ENCODE results near the gene TCIRG1.

Gene TCIRG1

GRCh38 chr11:68047437-68048290, 8.8 kb downstream of the TCIRG1 start:
- no peaks in the 10 kb centered on the region for H3K9me2 ChIP-seq (replicated peaks; ENCODE audit: insufficient read depth, low read length)
- no peaks in the 10 kb centered on the region for H3K36me3 ChIP-seq (ENCODE audit: low read length)
- no peak overlapping the region for H2AFZ ChIP-seq (ENCODE audit: low read depth, low read length, severe bottlenecking)
- H3K27ac ChIP-seq (ENCODE audit: low read depth, low read length), result no peak overlapping the region
- H4K20me1 ChIP-seq (ENCODE audit: low read depth, low read length), result no peaks in the 10 kb centered on the region
- H3K9me3 ChIP-seq (ENCODE audit: insufficient read depth, low read length), result no peaks in the 10 kb centered on the region
- TF ChIP-seq EZH2phosphoT487 (conservative IDR thresholded peaks at IDR 0.05; ENCODE audit: low read length), result no peak
- TF ChIP-seq, protein P1, sequence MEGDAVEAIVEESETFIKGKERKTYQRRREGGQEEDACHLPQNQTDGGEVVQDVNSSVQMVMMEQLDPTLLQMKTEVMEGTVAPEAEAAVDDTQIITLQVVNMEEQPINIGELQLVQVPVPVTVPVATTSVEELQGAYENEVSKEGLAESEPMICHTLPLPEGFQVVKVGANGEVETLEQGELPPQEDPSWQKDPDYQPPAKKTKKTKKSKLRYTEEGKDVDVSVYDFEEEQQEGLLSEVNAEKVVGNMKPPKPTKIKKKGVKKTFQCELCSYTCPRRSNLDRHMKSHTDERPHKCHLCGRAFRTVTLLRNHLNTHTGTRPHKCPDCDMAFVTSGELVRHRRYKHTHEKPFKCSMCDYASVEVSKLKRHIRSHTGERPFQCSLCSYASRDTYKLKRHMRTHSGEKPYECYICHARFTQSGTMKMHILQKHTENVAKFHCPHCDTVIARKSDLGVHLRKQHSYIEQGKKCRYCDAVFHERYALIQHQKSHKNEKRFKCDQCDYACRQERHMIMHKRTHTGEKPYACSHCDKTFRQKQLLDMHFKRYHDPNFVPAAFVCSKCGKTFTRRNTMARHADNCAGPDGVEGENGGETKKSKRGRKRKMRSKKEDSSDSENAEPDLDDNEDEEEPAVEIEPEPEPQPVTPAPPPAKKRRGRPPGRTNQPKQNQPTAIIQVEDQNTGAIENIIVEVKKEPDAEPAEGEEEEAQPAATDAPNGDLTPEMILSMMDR (IDR thresholded peaks at IDR 0.05; ENCODE audit: insufficient read depth, low read length, poor library complexity, severe bottlenecking), result no peak
- no peak overlapping the region for H3K9ac ChIP-seq (ENCODE audit: low read length)
- no peak overlapping the region for H3K4me2 ChIP-seq (ENCODE audit: low read depth, low read length, poor library complexity, severe bottlenecking)
- H3F3A ChIP-seq (ENCODE audit: insufficient read depth), result no peaks in the 10 kb centered on the region
- H3K27me3 ChIP-seq (ENCODE audit: low read length), result no peaks in the 10 kb centered on the region
- H3K4me3 ChIP-seq (ENCODE audit: insufficient read depth, low read length, poor library complexity, severe bottlenecking), result no peak overlapping the region
- no peaks in the 10 kb centered on the region for H3K79me2 ChIP-seq (ENCODE audit: insufficient read depth, low read length)

DNA sequence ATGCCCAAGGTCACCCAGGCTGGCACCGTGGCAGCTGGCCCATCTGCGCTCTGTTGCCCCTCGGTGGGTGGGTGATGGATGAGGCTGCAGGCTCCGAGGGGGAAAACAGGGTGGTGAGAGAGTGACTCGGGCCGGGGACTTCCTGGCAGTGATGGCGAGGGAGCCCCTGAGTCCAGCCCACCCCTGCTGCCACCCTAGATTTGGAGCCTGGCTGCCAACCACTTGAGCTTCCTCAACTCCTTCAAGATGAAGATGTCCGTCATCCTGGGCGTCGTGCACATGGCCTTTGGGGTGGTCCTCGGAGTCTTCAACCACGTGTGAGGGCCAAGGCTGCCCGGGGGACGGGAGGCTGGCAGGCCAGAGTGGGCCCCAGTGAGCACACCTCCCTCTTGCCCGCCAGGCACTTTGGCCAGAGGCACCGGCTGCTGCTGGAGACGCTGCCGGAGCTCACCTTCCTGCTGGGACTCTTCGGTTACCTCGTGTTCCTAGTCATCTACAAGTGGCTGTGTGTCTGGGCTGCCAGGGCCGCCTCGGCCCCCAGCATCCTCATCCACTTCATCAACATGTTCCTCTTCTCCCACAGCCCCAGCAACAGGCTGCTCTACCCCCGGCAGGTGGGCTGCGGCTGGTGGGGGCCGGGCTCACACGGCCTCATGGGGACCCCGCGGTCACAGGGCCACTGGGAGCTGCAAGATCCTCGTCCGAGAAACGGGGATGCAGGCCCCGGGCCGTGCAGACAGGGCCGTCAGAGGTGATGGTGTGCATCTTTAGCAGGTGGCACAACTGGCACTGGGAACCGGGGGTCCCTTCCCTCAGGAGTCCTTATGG, 10.1 kb downstream of the TCIRG1 start:
- H3K36me3 ChIP-seq (ENCODE audit: low read length), result no peaks in the 10 kb centered on the region
- no peak overlapping the region for H3K4me2 ChIP-seq (ENCODE audit: low read depth, low read length, poor library complexity, severe bottlenecking)
- H3K79me2 ChIP-seq (ENCODE audit: insufficient read depth, low read length), result no peaks in the 10 kb centered on the region
- H3F3A ChIP-seq (ENCODE audit: insufficient read depth), result no peaks in the 10 kb centered on the region
- TF ChIP-seq EZH2phosphoT487 (conservative IDR thresholded peaks at IDR 0.05; ENCODE audit: low read length), result no peak
- TF ChIP-seq, protein P1 (IDR thresholded peaks at IDR 0.05; ENCODE audit: insufficient read depth, low read length, poor library complexity, severe bottlenecking), result no peak
- H3K9ac ChIP-seq (ENCODE audit: low read length), result no peak overlapping the region
- no peaks in the 10 kb centered on the region for H3K9me2 ChIP-seq (replicated peaks; ENCODE audit: insufficient read depth, low read length)
- H3K4me3 ChIP-seq (ENCODE audit: insufficient read depth, low read length, poor library complexity, severe bottlenecking), result no peak overlapping the region
- H3K27ac ChIP-seq (ENCODE audit: low read depth, low read length), result no peak overlapping the region
- H4K20me1 ChIP-seq (ENCODE audit: low read depth, low read length), result no peaks in the 10 kb centered on the region
- no peaks in the 10 kb centered on the region for H3K27me3 ChIP-seq (ENCODE audit: low read length)
- no peak overlapping the region for H2AFZ ChIP-seq (ENCODE audit: low read depth, low read length, severe bottlenecking)
- H3K9me3 ChIP-seq (ENCODE audit: insufficient read depth, low read length), result no peaks in the 10 kb centered on the region

GRCh38 chr11:68049509-68050370, 10.9 kb downstream of the TCIRG1 start:
- no peak overlapping the region for H3K4me2 ChIP-seq (ENCODE audit: low read depth, low read length, poor library complexity, severe bottlenecking)
- H4K20me1 ChIP-seq (ENCODE audit: low read depth, low read length), result no peaks in the 10 kb centered on the region
- no peaks in the 10 kb centered on the region for H3K36me3 ChIP-seq (ENCODE audit: low read length)

More at GRCh38 chr11:68049509-68050370, 10.9 kb downstream of the TCIRG1 start:
- H3K9me3 ChIP-seq (ENCODE audit: insufficient read depth, low read length), result no peaks in the 10 kb centered on the region
- no peak overlapping the region for H2AFZ ChIP-seq (ENCODE audit: low read depth, low read length, severe bottlenecking)
- no peak overlapping the region for H3K9ac ChIP-seq (ENCODE audit: low read length)
- TF ChIP-seq, protein P1 (IDR thresholded peaks at IDR 0.05; ENCODE audit: insufficient read depth, low read length, poor library complexity, severe bottlenecking), result no peak
- TF ChIP-seq EZH2phosphoT487 (conservative IDR thresholded peaks at IDR 0.05; ENCODE audit: low read length), result no peak
- no peaks in the 10 kb centered on the region for H3K9me2 ChIP-seq (replicated peaks; ENCODE audit: insufficient read depth, low read length)
- no peaks in the 10 kb centered on the region for H3K27me3 ChIP-seq (ENCODE audit: low read length)
- H3K27ac ChIP-seq (ENCODE audit: low read depth, low read length), result no peak overlapping the region
- no peaks in the 10 kb centered on the region for H3F3A ChIP-seq (ENCODE audit: insufficient read depth)
- H3K79me2 ChIP-seq (ENCODE audit: insufficient read depth, low read length), result no peaks in the 10 kb centered on the region
- H3K4me3 ChIP-seq (ENCODE audit: insufficient read depth, low read length, poor library complexity, severe bottlenecking), result no peak overlapping the region

Data from SU-DHL-6 (cell line).